ENCODE results near the gene RGS8.

Gene RGS8

DNA sequence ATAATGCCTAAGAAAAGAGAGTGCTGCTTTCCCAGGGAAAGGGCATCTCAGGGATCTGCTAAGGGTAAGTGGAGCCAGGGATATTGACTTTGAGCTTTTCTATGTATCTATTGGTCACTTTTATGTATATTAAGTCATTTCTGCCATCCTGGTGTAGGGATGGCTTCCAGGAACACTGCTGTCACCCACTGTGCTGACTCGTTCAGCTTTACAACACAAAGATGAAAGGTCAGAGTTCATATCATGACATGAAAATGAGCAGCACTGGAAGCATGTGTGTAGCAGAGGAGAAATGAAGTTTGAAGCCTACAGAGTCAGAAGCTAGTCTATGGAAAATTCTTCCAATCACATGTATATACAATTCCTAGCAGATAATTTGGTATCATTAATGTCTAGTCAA lies 37.1 kb upstream of the RGS8 start:
- in situ Hi-C loops (cut with HindIII; ENCODE audit: low sequenced_read_pairs): no loop called here

GRCh38 chr1:182720463-182720862 lies 36.1 kb upstream of the RGS8 start:
- peak; percentile 47 for TF ChIP-seq CTCF (IDR thresholded peaks at IDR 0.05; ENCODE audit: low read depth, low read length)
- DNase-seq (ENCODE audit: low read depth, low spot score): no peak
- in situ Hi-C loops (cut with HindIII; ENCODE audit: low sequenced_read_pairs): no loop called here

More for the DNA sequence above, 37.1 kb upstream of the RGS8 start:
- no peak overlapping the region for H3K4me3 ChIP-seq (ENCODE audit: low read depth, low read length)
- no peak for TF ChIP-seq CTCF (IDR thresholded peaks at IDR 0.05; ENCODE audit: low read depth, low read length)
- no peak for DNase-seq (ENCODE audit: low read depth, low spot score)

DNA sequence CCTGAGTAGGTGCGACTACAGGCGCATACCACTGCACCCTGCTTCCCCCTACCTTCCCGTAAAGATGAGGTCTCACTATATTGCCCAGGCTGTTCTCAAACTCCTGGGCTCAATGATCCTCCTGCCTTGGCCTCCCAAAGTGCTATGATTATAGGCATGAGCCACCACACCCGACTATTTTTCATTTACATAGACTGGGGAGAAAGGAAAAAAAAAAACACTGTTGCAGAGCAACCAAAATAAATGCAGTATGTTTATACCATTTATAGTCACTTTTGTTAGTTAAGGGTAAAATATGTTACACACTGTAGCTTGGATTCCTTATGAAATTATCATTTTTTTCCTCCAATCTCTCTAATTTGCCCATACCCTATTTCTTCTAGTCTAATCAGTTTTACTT lies 35.2 kb upstream of the RGS8 start:
- DNase-seq (ENCODE audit: low read depth, low spot score): no peak
- in situ Hi-C loops (cut with HindIII; ENCODE audit: low sequenced_read_pairs): no loop called here
- TF ChIP-seq CTCF (IDR thresholded peaks at IDR 0.05; ENCODE audit: low read depth, low read length): no peak
- H3K4me3 ChIP-seq (ENCODE audit: low read depth, low read length): no peak overlapping the region

More at GRCh38 chr1:182720463-182720862, 36.1 kb upstream of the RGS8 start:
- H3K4me3 ChIP-seq (ENCODE audit: low read depth, low read length): no peak overlapping the region

- no peak for TF ChIP-seq CTCF (IDR thresholded peaks at IDR 0.05; ENCODE audit: low read depth, low read length)
- no peak for DNase-seq (ENCODE audit: low read depth, low spot score)
- in situ Hi-C loops (cut with HindIII; ENCODE audit: low sequenced_read_pairs): no loop called here
- no peak overlapping the region for H3K4me3 ChIP-seq (ENCODE audit: low read depth, low read length)
Measured at GRCh38 chr1:182718311-182718710, 33.9 kb upstream of the RGS8 start.

DNA sequence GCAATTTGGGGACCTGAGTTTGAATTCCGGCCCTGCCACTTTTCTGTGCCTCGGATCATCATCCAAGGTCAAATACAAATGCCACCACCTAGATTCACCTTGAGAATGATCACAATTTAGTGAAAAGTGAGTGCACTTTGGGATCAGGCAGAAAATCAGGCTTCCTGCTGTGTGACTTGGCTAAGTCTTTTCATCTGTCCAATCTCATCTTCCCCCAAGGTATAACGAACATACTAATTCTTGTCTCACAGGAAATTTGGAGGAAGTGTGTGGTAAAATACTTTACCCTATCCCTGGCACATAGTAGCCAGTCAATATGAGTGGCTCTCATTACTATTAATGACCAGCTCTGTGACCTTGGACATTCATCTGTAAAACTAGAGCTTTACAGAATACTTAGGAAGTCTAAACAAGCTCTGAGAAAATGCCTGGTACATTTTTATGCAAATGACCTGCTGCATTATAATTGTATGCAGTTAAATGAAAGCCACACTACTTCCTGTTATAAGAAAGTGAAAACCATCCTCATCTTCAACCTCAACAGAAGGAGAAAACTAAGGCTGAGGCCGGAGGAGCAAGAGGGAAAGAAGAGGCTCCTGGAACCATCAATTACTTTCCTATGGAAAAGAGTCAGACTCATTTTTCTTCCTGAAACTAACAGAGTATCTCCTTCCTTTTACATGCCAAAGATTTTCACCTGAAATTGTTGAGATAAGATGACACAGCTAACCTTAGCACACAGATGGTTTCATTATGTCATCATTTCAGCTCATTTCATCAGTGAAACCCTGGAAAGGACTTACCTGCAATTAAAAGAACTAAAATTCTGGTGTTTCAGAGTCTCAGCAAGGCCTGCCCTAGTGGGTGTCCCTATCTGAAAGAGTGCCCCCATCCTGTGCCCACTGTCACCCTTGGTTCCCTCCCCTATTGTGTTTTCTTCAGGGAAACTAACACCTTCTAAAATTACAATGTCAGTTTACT lies 32.6 kb upstream of the RGS8 start:
- no peak for DNase-seq (ENCODE audit: low read depth, low spot score)
- no peak overlapping the region for H3K4me3 ChIP-seq (ENCODE audit: low read depth, low read length)
- TF ChIP-seq CTCF (IDR thresholded peaks at IDR 0.05; ENCODE audit: low read depth, low read length): no peak
- in situ Hi-C loops (cut with HindIII; ENCODE audit: low sequenced_read_pairs): no loop called here

DNA sequence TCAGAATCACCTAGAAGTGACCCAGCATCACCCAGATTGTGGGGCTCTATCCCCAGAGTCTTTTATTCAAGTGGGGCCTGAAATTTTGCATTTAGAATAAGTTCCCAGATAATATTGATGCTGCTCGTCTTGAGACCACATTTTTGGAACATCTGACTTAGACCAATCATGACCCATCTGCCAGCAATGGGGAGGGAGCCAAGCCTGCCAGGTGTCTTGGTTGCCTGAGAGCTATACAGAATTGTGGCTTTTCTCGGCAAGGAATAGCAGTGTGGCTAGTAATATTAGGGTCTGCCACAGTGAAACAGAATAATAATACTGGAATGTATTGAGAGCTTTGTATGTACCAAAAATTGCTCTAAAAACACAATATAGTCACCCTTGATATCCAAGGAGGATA lies 31.1 kb upstream of the RGS8 start:
- in situ Hi-C loops (cut with HindIII; ENCODE audit: low sequenced_read_pairs): no loop called here
- H3K4me3 ChIP-seq (ENCODE audit: low read depth, low read length): no peak overlapping the region
- no peak for TF ChIP-seq CTCF (IDR thresholded peaks at IDR 0.05; ENCODE audit: low read depth, low read length)
- no peak for DNase-seq (ENCODE audit: low read depth, low spot score)

Measured in astrocyte of the spinal cord (primary cell).